ENCODE data around the gene AQP11.

DNA sequence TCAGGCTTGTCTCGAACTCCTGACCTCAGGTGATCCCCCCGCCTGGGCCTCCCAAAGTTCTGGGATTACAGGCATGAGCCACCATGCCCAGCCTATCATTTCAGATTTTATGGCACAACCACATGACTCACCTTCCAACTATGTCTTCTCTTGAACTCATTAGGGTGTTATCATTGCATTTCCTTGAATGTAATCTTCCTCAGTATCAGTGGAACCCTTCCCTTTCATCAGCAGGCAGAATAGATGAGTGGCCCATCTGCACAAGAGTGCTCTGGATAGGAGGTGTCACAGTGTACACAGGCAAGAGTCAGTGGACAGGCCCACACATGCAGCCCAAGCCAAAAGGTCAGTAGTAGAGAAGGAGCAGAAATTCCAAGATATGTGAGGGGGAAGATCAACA is 29.1 kb upstream of the AQP11 start:
- TF ChIP-seq, protein P1, sequence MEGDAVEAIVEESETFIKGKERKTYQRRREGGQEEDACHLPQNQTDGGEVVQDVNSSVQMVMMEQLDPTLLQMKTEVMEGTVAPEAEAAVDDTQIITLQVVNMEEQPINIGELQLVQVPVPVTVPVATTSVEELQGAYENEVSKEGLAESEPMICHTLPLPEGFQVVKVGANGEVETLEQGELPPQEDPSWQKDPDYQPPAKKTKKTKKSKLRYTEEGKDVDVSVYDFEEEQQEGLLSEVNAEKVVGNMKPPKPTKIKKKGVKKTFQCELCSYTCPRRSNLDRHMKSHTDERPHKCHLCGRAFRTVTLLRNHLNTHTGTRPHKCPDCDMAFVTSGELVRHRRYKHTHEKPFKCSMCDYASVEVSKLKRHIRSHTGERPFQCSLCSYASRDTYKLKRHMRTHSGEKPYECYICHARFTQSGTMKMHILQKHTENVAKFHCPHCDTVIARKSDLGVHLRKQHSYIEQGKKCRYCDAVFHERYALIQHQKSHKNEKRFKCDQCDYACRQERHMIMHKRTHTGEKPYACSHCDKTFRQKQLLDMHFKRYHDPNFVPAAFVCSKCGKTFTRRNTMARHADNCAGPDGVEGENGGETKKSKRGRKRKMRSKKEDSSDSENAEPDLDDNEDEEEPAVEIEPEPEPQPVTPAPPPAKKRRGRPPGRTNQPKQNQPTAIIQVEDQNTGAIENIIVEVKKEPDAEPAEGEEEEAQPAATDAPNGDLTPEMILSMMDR (conservative IDR thresholded peaks at IDR 0.05): no peak
- TF ChIP-seq ZFX (IDR thresholded peaks at IDR 0.05): no peak
